ENCODE data around the gene ZNF580. TPM values are rescaled to one million over a fixed set of nuclear protein-coding genes. Genes with fewer than 3 reads are reported as not detected.
A peak's percentile ranks its signal among the peaks of the same experiment; 100 is the strongest.

The ZNF580 gene
- polyA plus RNA-seq, 4 donors, result 36.3 to 63.9 (median 38.9) TPM

DNA sequence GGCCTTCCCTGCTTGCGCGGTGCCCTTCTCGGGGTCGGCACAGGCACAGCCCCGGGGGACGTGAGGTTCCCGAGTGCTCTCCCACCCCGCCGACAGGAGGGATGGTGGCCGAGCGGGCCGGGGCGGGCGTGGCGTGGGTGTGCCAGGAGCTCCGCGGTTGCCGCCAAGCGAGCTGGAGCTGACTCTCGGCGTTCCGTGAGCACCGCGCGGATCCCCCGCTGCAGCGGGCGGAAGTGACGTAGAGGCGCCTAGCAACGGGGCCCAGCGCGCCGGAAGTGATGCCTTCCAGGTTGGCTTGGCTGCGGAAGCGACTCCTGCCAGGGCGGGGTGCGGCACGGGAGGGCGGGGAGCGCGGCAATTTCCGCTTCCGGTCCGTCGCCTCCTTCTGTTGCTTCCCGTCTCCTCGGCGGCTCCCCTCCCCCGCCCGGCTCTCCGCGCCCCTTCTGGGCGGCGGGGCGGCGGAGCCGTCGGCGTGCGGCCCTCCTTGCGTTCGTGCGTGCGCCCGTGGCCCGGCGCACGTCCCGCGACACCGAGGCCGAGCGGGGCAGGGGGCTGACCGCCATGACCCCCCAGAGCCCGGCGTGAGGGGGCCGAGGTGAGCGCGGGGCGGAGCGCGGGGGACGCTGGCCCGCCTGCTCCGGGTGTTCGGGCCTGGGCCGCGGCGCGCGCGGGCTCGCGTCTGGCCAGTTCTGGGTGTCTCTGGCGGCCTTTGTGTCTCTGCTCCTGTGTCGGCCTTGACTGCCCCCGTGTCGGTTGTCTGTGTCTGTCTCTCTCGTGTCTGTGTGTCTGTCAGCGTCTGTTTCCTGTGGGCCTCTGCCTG lies 34.2 kb downstream of the ZNF580 start, which contains the start of gene EPN1:
Gene EPN1 (plus strand): TSS at position 386 of the 820 bp plus-strand sequence. CDS start 3,402 bp downstream, outside the sequence.
- peak; percentile 83 to 91 (median 85) for DNase-seq (ENCODE audit: low read depth in 4 of 4, low spot score in 3 of 4)

DNA sequence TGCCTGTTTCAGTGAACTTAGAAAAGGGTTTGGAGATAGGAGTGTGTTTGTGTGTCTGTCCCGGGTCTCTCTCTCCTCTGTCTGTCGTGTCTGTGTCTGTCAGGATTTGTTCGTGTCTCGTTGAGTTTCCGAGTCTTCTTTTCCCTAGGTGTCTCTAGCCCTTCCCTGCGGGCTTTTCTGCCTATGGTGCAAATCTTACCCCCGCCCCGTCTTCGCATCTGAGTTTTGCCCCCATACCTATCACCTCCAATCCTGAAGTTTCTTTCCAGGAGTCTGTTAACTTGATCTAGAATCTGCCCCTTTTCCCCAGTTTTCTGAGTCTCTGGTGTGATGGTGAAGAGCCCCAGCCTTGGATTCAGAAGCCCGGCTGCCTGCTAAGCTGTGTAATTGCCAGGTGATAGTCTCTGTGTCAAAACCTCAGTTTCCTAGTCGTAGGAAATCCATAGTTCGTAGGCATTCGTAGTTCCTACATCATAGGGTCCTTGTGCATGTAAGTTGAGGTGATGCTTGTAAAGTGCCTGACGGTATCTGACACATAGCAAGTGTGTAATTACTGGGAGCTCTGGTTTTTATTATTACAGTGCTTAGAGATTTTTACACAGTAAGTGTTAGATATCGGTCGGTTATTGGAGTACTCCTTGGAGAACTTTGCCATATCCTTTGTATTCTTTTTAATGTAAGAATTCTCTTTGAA lies 35.0 kb downstream of the ZNF580 start:
- DNase-seq (ENCODE audit: low read depth in 4 of 4, low spot score in 3 of 4), result no peak

DNA sequence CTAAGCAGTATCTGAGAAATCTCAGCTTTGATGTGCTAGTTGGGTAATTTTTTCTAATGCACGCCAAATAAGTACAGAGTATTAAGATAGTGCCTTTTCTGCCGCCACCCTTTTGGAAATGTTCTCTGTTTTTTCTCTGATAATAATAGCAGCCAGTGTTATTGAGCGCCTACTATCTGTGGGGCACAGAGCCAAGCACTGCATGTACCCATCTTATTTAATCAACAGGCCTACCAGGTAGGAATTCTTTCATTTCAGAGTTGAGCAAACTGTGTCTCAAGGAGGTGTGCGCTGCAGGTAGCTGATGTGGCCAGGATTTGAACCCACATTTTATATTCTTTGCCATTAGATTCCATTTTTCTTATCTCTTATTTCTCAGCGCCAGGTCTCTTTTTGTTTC lies 35.6 kb downstream of the ZNF580 start:
- DNase-seq (ENCODE audit: low read depth in 4 of 4, low spot score in 3 of 4), result no peak

DNA sequence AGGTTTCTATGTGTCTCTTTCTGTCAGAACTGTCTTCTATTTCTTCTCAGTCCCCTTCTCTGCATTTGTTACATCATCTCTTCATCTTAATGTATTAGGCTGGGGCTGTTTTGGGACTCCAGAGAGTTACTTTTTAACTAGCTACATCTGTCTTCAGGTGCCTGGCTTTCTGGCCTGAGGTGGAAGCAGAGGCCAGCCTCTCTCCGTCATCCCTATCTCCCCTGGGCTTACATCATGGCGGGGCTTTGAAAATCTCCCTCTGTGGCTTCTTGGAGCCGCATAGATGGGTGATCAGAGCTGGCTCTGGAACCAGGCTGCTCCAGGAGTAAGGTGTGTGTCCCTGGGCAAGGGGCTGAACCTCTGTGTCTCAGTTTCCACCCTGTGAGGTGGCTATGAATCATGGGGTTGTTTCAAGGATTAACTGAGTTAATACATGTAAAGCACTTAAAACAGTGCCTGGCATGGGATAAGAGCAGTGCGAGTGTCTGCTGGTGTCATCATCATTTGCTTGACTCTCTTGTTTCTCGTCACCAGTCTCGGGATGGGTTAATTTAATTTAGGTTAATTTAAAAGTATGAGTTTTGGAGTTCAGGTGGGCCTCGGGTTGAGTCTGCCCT lies 36.2 kb downstream of the ZNF580 start:
- DNase-seq (ENCODE audit: low read depth in 4 of 4, low spot score in 3 of 4), result no peak

DNA sequence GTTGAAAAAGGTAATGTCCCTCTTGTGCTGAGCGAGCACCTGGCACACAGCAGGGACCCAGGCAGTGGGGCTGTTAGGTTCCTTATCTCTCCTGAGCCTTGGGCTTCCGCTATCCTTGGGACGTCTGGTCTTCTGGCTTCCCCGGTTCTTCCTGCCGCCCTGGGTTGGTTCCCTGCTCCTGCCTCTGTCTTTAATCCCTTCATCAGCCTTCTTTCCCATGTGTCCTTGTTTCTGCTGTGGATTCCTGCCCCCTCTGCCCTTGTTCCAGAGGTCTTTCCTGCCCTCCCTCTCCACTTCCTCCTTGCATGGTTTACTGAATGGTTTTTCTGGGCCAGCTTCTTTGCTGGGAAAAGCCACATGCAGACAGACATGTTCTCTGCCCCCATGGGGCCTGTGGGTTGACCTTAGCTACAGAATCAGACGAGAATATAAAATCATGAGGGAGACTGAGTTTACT lies 36.8 kb downstream of the ZNF580 start:
- DNase-seq (ENCODE audit: low read depth in 4 of 4, low spot score in 3 of 4), result no peak

DNA sequence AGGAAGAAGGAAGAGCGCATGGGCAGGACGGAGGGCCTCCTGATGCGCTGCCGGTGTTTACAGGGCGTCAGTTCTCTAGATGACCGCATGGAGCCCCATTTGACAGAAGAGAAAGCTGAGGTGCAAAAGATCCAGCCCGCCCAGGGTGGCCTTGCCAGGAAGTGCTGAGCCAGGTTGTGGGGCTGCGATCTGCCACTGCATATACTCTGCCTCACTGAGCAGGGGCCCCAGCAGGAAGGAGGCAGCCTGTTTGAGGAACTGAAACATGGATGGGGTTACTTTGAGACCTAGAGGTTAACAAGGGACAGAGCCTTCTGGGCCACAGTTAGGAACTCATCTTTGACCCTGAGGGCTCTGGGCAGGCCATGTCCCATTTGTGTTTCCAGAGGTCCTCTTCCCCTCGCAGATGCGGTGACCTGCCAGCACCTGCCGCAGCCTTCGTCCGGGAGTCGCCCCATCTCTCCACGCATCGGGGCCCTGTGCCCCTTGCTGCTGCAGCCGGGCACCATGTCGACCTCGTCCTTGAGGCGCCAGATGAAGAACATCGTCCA lies 37.4 kb downstream of the ZNF580 start:
- DNase-seq (ENCODE audit: low read depth in 4 of 4, low spot score in 3 of 4), result no peak

DNA sequence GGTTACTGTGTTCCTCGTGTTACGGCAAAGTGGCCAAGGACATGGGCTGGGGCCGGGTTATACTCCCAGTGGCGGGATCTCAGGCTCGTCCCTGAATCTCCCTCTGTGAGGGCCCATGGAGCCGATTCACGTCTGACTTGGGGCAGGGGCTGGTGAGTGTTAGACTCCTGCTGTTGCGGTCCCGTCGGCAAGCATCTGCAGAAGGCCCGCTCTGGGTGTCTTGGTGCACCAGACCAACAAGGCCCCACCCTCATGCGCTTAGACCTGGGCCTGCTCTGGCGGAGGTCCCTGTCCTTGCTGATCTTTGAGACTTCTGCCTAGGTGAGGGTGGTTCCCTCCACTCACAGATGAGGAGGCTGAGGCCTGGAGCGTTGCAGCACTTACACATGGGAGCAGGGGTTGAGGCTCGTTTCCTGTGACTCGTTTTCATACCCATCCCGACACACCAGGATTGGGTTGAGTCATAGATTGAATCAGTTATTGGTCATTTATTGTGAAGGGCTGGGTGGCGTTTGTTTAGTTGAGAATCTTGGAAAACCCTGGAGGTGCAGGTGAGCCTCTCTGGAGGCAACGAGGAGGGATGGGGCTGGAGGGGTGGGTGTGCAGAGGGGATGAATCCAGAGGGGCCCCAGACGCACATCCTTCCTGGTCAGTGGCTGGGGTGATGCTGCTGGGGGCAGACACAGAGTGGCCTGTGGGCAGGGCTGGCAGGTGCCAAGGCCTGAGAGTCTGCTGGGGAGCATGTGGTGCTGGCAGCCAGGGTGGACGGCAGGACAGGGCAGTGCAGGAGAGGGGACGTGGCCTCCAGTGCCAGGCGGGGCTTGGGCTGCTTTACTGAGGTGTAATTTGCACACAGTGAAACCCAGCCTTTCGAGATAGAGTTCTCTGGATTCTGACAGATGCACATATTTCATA lies 38.8 kb downstream of the ZNF580 start:
- DNase-seq (ENCODE audit: low read depth in 4 of 4, low spot score in 3 of 4), result no peak

DNA sequence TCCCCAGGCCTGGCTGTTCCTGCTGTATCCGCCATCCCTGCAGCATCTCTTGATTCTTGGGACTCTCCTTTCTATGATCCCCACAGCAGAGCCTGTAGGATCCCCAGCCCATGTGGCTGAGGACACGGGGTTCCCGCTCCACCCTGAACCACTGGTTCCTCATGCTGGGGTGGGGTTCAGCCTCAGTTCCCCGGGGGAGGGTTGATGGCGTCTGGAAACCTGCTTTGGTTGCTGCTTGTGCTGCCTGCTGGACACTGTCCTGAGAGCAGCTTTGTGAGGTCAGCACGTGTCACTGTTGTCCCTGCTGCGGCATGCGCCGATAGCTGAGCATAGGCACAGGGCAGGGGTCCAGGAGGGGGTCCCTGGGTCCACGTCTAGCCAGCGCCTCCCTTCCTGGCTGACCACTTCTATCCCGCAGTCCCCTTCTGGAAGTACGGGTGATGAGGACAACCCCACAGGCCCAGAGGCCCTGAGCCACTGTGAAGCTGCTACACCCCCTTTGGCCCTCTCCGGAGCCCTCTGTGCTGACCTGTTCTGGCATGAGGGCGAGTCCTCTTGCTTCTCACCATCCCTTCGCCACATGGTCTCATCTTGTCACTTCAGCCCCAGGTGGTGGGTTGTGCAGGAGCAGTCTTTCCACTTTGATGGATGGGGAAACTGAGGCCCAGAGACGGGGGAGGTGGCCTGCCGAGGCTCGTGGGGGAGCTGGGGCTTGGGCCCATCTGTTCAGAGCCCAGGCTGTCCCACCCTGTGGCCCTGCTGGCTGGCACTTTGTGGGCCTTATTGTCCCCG lies 39.7 kb downstream of the ZNF580 start:
- no peak for DNase-seq (ENCODE audit: low read depth in 4 of 4, low spot score in 3 of 4)

DNA sequence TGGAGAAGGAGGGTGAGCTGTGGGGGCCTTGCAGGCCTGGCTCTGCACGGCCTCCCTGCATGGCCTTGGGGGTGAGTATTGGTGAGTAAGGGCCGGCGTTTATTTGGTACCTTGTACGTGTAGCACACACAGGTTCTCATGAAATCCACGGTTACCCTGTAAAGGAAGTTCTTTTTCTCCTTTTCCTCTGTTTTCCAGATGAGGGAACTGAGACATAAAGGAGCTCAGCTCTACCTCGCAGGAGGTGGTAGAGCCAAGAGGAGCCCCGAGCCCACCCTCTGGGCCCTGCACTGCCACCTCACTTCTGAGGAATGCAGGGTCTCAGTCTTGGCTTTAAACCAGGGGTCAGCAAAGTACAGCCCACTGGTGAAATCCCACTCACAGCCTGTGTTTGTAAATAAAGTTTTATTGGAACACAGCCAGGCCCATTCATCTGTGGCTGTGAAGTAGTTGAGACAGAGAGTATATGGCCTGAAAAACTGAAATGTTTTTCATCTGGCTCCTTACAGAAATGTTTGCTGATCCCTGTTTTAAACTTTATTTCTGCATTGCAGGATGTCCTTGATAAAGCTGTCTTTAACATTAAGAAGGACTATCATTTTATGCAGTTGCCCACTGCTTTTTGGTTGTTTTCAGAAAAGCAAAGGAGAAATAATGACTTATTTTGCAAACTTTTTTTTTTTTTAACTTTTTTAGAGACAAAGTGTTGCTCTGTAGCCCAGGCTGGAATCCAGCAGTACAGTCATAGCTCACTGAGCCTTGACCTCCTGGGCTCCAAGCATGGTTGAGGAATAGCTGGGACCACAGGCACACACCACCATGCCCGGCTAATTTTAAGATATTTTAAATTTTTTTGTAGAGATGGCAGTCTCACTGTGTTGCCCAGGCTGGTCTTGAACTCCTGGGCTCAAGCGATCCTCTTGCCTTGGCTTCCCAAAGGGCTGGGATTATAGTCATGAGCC lies 40.6 kb downstream of the ZNF580 start:
- DNase-seq (ENCODE audit: low read depth in 4 of 4, low spot score in 3 of 4), result no peak

DNA sequence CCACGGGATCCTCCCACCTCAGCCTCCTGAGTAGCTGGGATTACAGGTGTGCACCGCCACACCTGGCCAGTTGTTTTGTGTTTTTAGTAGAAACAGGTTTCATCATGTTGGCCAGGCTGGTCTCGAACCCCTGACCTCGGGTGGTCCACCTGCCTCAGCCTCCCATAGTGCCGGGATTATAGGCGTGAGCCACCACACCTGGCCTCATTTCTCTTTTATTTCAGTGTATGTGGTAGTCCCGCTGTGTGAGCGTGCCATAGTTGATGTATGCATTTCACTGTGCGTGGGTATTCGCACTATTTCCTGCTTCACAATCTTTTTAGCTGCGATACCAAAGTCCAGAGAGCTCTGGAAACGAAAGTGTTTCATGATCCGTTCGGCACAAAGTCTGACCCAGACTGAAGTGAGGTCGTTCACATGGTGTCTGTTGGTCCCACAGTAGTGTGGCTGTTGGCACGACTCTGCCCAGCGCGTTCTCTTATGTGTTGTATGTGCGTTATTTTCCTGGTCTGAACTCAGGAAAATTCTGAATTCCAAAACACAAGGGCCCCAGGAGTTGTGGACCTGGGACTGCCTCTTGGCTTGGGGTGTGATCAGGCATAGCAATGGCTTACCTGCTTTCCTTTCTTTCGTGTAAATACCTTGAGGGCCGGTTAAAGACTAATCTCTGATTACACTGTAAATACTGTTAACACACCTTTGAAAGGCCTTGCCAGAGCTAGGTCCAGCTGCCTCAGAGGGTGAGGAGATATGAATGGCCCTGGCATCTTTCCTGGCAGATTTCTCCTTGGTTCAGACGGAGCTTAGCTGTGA lies 42.9 kb downstream of the ZNF580 start:
- DNase-seq (ENCODE audit: low read depth in 4 of 4, low spot score in 3 of 4), result peak in 1 of 4 donors; percentile 48

DNA sequence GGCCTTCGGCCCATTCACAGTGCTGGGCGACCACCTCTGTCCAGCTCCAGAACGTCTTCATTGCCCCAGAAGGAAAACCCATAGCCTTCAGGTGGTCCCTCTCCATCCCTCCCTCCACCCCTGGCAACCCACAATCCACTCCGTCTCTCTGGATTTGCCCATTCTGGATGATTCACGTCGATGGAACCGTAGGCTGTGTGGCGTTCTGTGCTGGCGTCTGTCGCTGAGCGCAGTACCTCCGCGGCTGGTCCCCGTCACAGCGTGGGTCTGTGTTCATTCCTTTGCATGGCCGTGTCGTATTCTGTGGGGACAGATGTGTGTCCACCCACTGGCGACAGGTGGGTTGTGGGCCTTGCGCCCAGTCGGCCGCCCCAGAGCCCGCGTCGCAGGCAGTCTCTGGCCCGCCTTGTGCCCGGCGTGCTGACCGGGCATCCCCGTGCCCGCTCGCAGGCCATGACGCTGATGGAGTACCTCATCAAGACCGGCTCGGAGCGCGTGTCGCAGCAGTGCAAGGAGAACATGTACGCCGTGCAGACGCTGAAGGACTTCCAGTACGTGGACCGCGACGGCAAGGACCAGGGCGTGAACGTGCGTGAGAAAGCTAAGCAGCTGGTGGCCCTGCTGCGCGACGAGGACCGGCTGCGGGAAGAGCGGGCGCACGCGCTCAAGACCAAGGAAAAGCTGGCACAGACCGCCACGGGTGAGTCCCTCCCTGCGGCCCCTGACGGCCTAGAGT lies 44.3 kb downstream of the ZNF580 start:
- no peak for DNase-seq (ENCODE audit: low read depth in 4 of 4, low spot score in 3 of 4)

DNA sequence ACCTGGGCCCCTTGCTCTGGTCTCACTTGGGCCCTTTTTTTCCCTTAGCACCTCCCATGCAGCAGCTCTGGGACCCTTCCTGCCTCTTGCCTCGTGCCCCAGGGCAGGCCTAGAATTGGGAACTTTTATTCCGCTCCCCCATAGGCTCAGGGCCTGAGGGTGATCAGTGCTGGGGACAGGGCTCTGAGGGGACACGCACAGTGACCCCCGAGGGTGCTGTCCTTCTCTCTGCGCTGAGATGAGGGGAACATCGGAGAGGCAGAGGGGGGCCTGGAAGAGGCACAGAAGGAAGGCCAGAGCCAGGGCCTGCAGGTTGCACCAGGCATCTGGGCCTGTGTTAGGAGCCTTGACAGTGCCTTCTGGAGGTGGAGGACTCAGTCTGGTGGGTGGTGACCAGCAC lies 45.0 kb downstream of the ZNF580 start:
- no peak for DNase-seq (ENCODE audit: low read depth in 4 of 4, low spot score in 3 of 4)

DNA sequence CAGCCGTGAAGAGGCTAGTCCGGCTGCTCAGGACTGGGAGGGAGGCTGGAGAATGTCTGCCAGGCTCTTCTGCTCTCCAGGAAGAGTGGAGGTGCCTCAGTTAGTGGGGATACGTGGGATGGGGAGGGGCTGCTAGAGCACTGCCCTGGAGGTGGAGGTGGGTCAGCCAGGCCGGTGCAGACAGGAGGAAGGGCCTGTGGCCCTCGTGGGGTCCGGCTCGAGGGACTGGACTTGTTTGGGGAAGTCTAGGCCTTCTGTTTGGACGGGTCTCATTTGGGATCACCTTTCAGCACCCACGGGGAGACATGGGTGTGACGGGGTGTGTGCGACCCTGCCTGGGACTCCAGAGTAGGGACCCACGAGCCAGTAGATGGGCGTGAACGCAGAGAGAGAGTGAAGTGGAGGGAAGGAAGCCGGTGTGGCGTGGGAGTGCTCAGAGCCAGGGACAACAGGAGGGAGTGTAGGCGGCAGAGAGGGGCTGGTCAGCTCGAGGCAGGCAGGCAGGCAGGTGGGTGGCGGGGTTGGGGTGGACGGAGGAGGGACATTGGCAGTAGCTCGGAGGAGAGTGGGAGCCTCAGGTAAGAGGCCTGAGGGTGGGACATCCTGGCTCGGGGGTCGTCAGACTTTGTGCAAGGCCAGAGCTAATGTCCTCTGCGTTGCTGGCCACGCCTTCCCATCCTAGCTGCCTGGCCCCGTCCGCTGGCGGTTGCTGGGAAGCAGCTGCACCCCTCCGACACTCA lies 45.7 kb downstream of the ZNF580 start:
- no peak for DNase-seq (ENCODE audit: low read depth in 4 of 4, low spot score in 3 of 4)

DNA sequence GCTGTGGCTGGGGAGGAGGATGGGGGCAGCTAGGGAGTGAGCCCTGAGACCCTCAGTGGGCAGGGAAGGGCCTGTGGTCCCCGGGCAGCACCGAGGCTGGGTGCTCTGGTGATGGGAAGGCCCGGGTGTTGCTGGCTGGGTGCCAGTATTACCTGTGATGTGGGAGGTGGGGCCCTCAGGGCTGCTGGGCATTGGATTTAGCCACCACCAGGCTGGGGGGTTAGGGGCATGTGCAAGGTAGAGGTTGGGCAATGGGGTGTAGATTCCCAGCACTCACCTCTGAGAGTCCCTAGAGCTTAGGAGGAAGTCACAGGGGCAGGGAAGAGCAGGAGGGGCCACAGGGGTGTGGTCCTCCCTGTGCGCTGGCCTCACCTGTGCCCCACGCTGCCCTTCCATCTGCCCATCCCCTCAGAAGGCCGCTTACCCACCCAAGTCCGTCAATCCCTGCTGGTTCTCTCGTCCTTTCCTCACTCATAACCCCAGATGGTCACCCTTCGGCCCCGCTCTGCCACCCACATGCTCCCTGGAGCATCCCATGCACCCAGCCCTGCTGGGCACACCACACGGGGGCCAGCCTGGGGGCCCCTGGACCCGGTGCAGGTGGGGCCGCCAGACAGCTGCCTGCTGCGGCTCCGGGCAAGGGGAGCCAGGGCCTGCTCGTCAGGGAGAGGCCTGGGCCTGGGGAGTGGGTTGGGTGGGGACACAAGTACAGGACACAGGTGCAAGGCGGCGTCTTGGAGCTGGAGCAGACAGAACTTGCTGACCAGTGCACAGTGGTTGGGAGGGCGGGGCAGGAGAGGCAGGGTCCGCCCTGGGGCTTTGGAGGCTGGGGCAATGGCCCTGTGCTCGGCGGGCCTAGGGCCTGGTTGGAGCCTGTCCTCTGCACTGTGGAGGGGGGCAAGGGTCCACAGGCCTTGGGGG lies 46.7 kb downstream of the ZNF580 start:
- no peak for DNase-seq (ENCODE audit: low read depth in 4 of 4, low spot score in 3 of 4)
